Liver (tissue), 9 donors: ENCODE results near the gene ANO10. TPM values are rescaled to one million over a fixed set of nuclear protein-coding genes. Genes with fewer than 3 reads are reported as not detected.

Experiments
- DNase-seq: peaks from one replicate; pipeline ENCODE4 v3.0.0-alpha.2; 2017; ENCODE audit warnings: low spot score
- H3K27ac ChIP-seq, 2 donors: one replicate each; pipeline ENCODE4 v1.7.0; 2013; ENCODE audit warnings: inconsistent platforms in 2 of 2, low read length in 2 of 2, control low read depth in 1 of 2, low read depth in 1 of 2, mild to moderate bottlenecking in 1 of 2
- H3K27me3 ChIP-seq, 4 donors: one replicate each; pipeline versions ENCODE4 v1.6.1 to v1.7.0; 2013; ENCODE audit warnings: low read length in 3 of 4, inconsistent platforms in 1 of 4, mild to moderate bottlenecking in 1 of 4, moderate library complexity in 1 of 4; ENCODE audit not compliant: control insufficient read depth in 4 of 4, insufficient read depth in 4 of 4
- H3K36me3 ChIP-seq, 4 donors: one replicate each; pipeline versions ENCODE4 v1.6.1 to v1.7.0; 2013; ENCODE audit warnings: low read length in 3 of 4, mild to moderate bottlenecking in 3 of 4, low read depth in 1 of 4, moderate library complexity in 1 of 4; ENCODE audit not compliant: control insufficient read depth in 4 of 4, insufficient read depth in 3 of 4
- H3K4me1 ChIP-seq, 4 donors: one replicate each; pipeline versions ENCODE4 v1.6.1 to v1.7.0; 2013; ENCODE audit warnings: low read length in 3 of 4, mild to moderate bottlenecking in 3 of 4, moderate library complexity in 1 of 4; ENCODE audit not compliant: control insufficient read depth in 4 of 4, insufficient read depth in 4 of 4
- H3K4me3 ChIP-seq, 3 donors: one replicate each; pipeline versions ENCODE4 v1.6.1 to v1.7.0; 2013; ENCODE audit warnings: low read length in 3 of 3, control low read depth in 1 of 3, low read depth in 1 of 3, mild to moderate bottlenecking in 1 of 3
- H3K9ac ChIP-seq, 2 donors: one replicate each; pipeline ENCODE4 v1.7.0; 2013; ENCODE audit warnings: low read length in 2 of 2, mild to moderate bottlenecking in 2 of 2, moderate library complexity in 2 of 2, control low read depth in 1 of 2, low read depth in 1 of 2
- H3K9me3 ChIP-seq, 4 donors: one replicate each; pipeline versions ENCODE4 v1.6.1 to v1.7.0; 2013; ENCODE audit warnings: low read length in 3 of 4; ENCODE audit not compliant: control insufficient read depth in 4 of 4
- CTCF ChIP-seq: fragments of 150-350 bp; IDR thresholded peaks from 2 replicates; pipeline ENCODE4 v1.5.1; 2017; ENCODE audit warnings: improper control_type of control experiment, low read depth, low read length; ENCODE audit not compliant: missing input control
- EGR1 ChIP-seq, 2 donors: IDR thresholded peaks; 2 replicates each; pipeline ENCODE4 v1.6.1; 2016 to 2018; ENCODE audit warnings: antibody characterized with exemption in 2 of 2, low read depth in 2 of 2
- FOXA1 ChIP-seq: IDR thresholded peaks from 2 replicates; pipeline ENCODE4 v1.6.1; 2016; ENCODE audit warnings: antibody characterized with exemption
- GABPA ChIP-seq, 2 donors: IDR thresholded peaks in 1 of 2; conservative IDR thresholded peaks in 1 of 2; 2 replicates each; pipeline ENCODE4 v1.6.1; 2016; ENCODE audit warnings: antibody characterized with exemption in 2 of 2, mild to moderate bottlenecking in 1 of 2, moderate library complexity in 1 of 2
- HNF4A ChIP-seq, 2 donors: conservative IDR thresholded peaks; 2 replicates each; pipeline ENCODE4 v1.6.1; 2016; ENCODE audit warnings: antibody characterized with exemption in 2 of 2, mild to moderate bottlenecking in 2 of 2
- HNF4G ChIP-seq: IDR thresholded peaks from 2 replicates; pipeline ENCODE4 v1.6.1; 2016; ENCODE audit warnings: antibody characterized with exemption
- JUND ChIP-seq, 2 donors: IDR thresholded peaks; 2 replicates each; pipeline ENCODE4 v1.6.1; 2016; ENCODE audit warnings: antibody characterized with exemption in 2 of 2
- MAX ChIP-seq: IDR thresholded peaks from 2 replicates; pipeline ENCODE4 v1.6.1; 2016; ENCODE audit warnings: antibody characterized with exemption
- NR2F2 ChIP-seq: IDR thresholded peaks from 2 replicates; pipeline ENCODE4 v1.6.1; 2016; ENCODE audit warnings: antibody characterized with exemption
- RAD21 ChIP-seq, 2 donors: IDR thresholded peaks; 2 replicates each; pipeline ENCODE4 v1.6.1; 2016; ENCODE audit warnings: antibody characterized with exemption in 2 of 2, mild to moderate bottlenecking in 2 of 2
- REST ChIP-seq: IDR thresholded peaks from 2 replicates; pipeline ENCODE4 v1.6.1; 2016; ENCODE audit warnings: antibody characterized with exemption, mild to moderate bottlenecking
- SP1 ChIP-seq: IDR thresholded peaks from 2 replicates; pipeline ENCODE4 v1.6.1; 2018; ENCODE audit warnings: antibody characterized with exemption, mild to moderate bottlenecking
- YY1 ChIP-seq: IDR thresholded peaks from 2 replicates; pipeline ENCODE4 v1.6.1; 2016; ENCODE audit warnings: antibody characterized with exemption, mild to moderate bottlenecking
- ZBTB33 ChIP-seq: IDR thresholded peaks from 2 replicates; pipeline ENCODE4 v1.6.1; 2016; ENCODE audit warnings: antibody characterized with exemption
- WGBS: extraction: QIAGEN DNeasy Blood & Tissue Kit; methylation state at CpG from one replicate; pipeline ENCODE4 v1.1.7; 2013; 5-methylcytosine and 5-hydroxymethylcytosine counted together
- polyA plus RNA-seq, 2 donors: library from polyadenylated mRNA; stranded (reverse) in 1 of 2; unstranded in 1 of 2; fragments of 200-250 nt in 1 of 2; fragments of >200 nt in 1 of 2; fragmentation: Nextera tagmentation in 1 of 2; extraction: Ambion mirVana in 1 of 2; gene quantifications; one replicate each; pipeline versions ENCODE4 v1.2.1 to v1.2.3, GENCODE V29; 2013 to 2015
- total RNA-seq, 2 donors: library from RNA; depleted of rRNA; stranded (reverse); fragments of >200 nt; gene quantifications; one replicate each; pipeline ENCODE4 v1.2.3, GENCODE V29; 2014
- donor health status: healthy.
- donor health status: healthy.
- donor health status: healthy.
- donor health status: healthy.
- donor health status: healthy.

Gene ANO10
- total and polyA plus RNA-seq, 4 donors: 5.6 to 8.7 (median 6.8) TPM

- no peaks in the 10 kb centered on the region for H3K9me3 ChIP-seq
- no peaks in the 10 kb centered on the region for H3K27me3 ChIP-seq
- H3K4me1 ChIP-seq: no peaks in the 10 kb centered on the region
- TF ChIP-seq FOXA1 (no peak), NR2F2 (no peak), RAD21 (IDR thresholded peaks at IDR 0.05) (no peak), ZBTB33 (no peak), GABPA (IDR thresholded peaks at IDR 0.05 in 1 of 2, conservative IDR thresholded peaks at IDR 0.05 in 1 of 2) (no peak)
- DNase-seq: no peak
- H3K27ac ChIP-seq: no peak overlapping the region
- 93% methylated on average over 4 of the region's 4 CpGs for whole genome bisulfite sequencing
- H3K4me3 ChIP-seq: no peak overlapping the region
- no peaks in the 10 kb centered on the region for H3K36me3 ChIP-seq
- no peak overlapping the region for H3K9ac ChIP-seq
These were observed 212.3 kb downstream of the ANO10 start for GRCh38 chr3:43409506-43409905.

- Histone ChIP-seq H3K9ac (no peak overlapping the region), H3K4me3 (no peak overlapping the region), H3K4me1 (no peaks in the 10 kb centered on the region), H3K9me3 (no peaks in the 10 kb centered on the region), H3K27ac (no peak overlapping the region), H3K27me3 (no peaks in the 10 kb centered on the region), H3K36me3 (no peaks in the 10 kb centered on the region)
- WGBS: 98% methylated on average over 4 of the region's 4 CpGs
- no peak for DNase-seq
- no peak for TF ChIP-seq HNF4A (conservative IDR thresholded peaks at IDR 0.05)
- TF ChIP-seq HNF4G: no peak
- TF ChIP-seq REST: no peak
- TF ChIP-seq FOXA1: no peak
- no peak for TF ChIP-seq YY1
- no peak for TF ChIP-seq CTCF
- no peak for TF ChIP-seq EGR1 (IDR thresholded peaks at IDR 0.05; ENCODE audit: low read depth in 2 of 2)
- TF ChIP-seq JUND (IDR thresholded peaks at IDR 0.05): no peak
- TF ChIP-seq SP1: no peak
- TF ChIP-seq RAD21 (IDR thresholded peaks at IDR 0.05): no peak
- no peak for TF ChIP-seq MAX
These were observed 215.2 kb downstream of the ANO10 start for GRCh38 chr3:43406643-43407023.
